K562 (cell line): Measurements from ENCODE around the gene DYSF. TPM values are rescaled to one million over a fixed set of nuclear protein-coding genes. Genes with fewer than 3 reads are reported as not detected.

Experiments used
- ATAC-seq: fragments of 200-7000 bp; cut with Tn5 transposase; 3 replicates; pipeline ENCODE4 v1.9.1; 2020; ENCODE audit warnings: moderate library complexity
- BruUV-seq: library from RNA; stranded (reverse); fragments of 400-500 nt; replicated peaks from 2 replicates; lab custom pipeline; 2021; lab: Mats Ljungman, UMichigan
- CTCF ChIA-PET: fragments of 300-600 bp; formaldehyde crosslinking; extraction: SDS; loops from one replicate; lab custom pipeline; 2021; ENCODE audit warnings: low intra/inter-chr PET ratio; lab: Yijun Ruan, JAX
- POLR2A ChIA-PET: fragments of 300-600, 350-650 bp; sonication (Branson Sonifier 250); formaldehyde crosslinking; extraction: SDS; loops from one replicate; lab custom pipeline; 2021; ENCODE audit warnings: antibody characterized with exemption, inconsistent platforms; lab: Yijun Ruan, JAX
- DNase-seq, 4 experiments: peaks; one replicate each; pipeline versions ENCODE4 v3.0.0 to v3.0.0-alpha.2; 2011 to 2018; ENCODE audit warnings: low spot score in 3 of 4, mixed read lengths in 3 of 4; ENCODE audit errors: extremely low read depth in 1 of 4
- FAIRE-seq: peaks from 2 replicates; lab custom pipeline; 2011; peaks lifted over from hg19 to GRCh38; lab: Jason Lieb, UNC
- H2AFZ ChIP-seq: 2 replicates; pipeline ENCODE4 v1.6.0; 2011; ENCODE audit warnings: low read depth, low read length, control low read depth, inconsistent platforms
- H3K27ac ChIP-seq: fragments of 200-600 bp; 3 replicates; pipeline ENCODE4 v1.8.0; 2011; ENCODE audit warnings: low read depth, mild to moderate bottlenecking, control low read depth, inconsistent platforms, low read length, moderate library complexity, mixed read lengths; ENCODE audit errors: extremely low read depth
- H3K27me3 ChIP-seq, 2 experiments: fragments of 300-600 bp in 1 of 2; 2 replicates in 1 of 2; 3 replicates in 1 of 2; pipeline versions ENCODE4 v1.6.0 to v1.8.0; 2011; ENCODE audit warnings: inconsistent platforms in 2 of 2, low read length in 2 of 2, mild to moderate bottlenecking in 1 of 2, mixed read lengths in 1 of 2, moderate library complexity in 1 of 2; ENCODE audit not compliant: control insufficient read depth in 2 of 2, insufficient read depth in 2 of 2
- H3K36me3 ChIP-seq: fragments of 300-600 bp; 3 replicates; pipeline ENCODE4 v1.8.0; 2011; ENCODE audit warnings: mild to moderate bottlenecking, low read length, inconsistent platforms; ENCODE audit not compliant: control insufficient read depth, insufficient read depth
- H3K4me1 ChIP-seq, 2 experiments: fragments of 200-600 bp in 1 of 2; replicated peaks in 1 of 2; 2 replicates in 1 of 2; 3 replicates in 1 of 2; pipeline versions ENCODE4 v1.5.1 to v1.8.0; 2011; ENCODE audit warnings: inconsistent platforms in 2 of 2, low read length in 2 of 2, mild to moderate bottlenecking in 1 of 2, mixed read lengths in 1 of 2, moderate library complexity in 1 of 2; ENCODE audit not compliant: control insufficient read depth in 2 of 2, insufficient read depth in 2 of 2
- H3K4me2 ChIP-seq: 2 replicates; pipeline ENCODE4 v1.6.1; 2011; ENCODE audit warnings: low read length, control low read depth, inconsistent platforms, mixed read lengths; ENCODE audit not compliant: insufficient read depth
- H3K4me3 ChIP-seq: fragments of 200-600 bp; sonication (generic), shearing (Covaris generic); 2 replicates; pipeline ENCODE4 v1.5.1; 2016; ENCODE audit warnings: control low read depth, inconsistent platforms
- H3K79me2 ChIP-seq: fragments of 200-600 bp; 3 replicates; pipeline ENCODE4 v1.8.0; 2011; ENCODE audit warnings: low read length, inconsistent platforms; ENCODE audit not compliant: control insufficient read depth, insufficient read depth
- H3K9ac ChIP-seq, 2 experiments: 2 replicates each; pipeline versions ENCODE4 v1.6.0 to v1.6.1; 2011; ENCODE audit warnings: low read depth in 2 of 2, low read length in 2 of 2, control low read depth in 1 of 2, inconsistent platforms in 1 of 2, mild to moderate bottlenecking in 1 of 2, mixed read lengths in 1 of 2; ENCODE audit not compliant: insufficient read depth in 1 of 2
- H3K9me1 ChIP-seq: one replicate; pipeline ENCODE4 v1.6.0; 2011; ENCODE audit warnings: inconsistent platforms, mild to moderate bottlenecking, low read length, moderate library complexity; ENCODE audit not compliant: control insufficient read depth, insufficient read depth
- H3K9me3 ChIP-seq: replicated peaks from 2 replicates; pipeline ENCODE4 v1.5.1; 2011; ENCODE audit warnings: low read depth, low read length, inconsistent platforms; ENCODE audit not compliant: control insufficient read depth, insufficient read depth
- H4K20me1 ChIP-seq: replicated peaks from 2 replicates; pipeline ENCODE4 v1.6.1; 2011; ENCODE audit warnings: low read length, inconsistent platforms, mixed read lengths; ENCODE audit not compliant: control insufficient read depth, insufficient read depth
- NBN ChIP-seq: fragments of 450-650 bp; IDR thresholded peaks from 2 replicates; pipeline ENCODE4 v1.6.1; 2016; ENCODE audit warnings: low read depth, mild to moderate bottlenecking
- PCBP2 ChIP-seq: fragments of 200-400 bp; formaldehyde crosslinking; IDR thresholded peaks from 2 replicates; pipeline ENCODE4 v1.6.1; 2018; ENCODE audit warnings: low read length, low read depth, mild to moderate bottlenecking, moderate library complexity; ENCODE audit not compliant: poor library complexity, severe bottlenecking
- PTTG1 ChIP-seq: fragments of 450-650 bp; IDR thresholded peaks from 2 replicates; pipeline ENCODE4 v1.6.1; 2016; ENCODE audit warnings: low read depth, mild to moderate bottlenecking, missing genetic modification characterization, missing compliant biosample characterization
- TARDBP ChIP-seq: fragments of 450-650 bp; IDR thresholded peaks from 2 replicates; pipeline ENCODE4 v1.6.1; 2016
- ZNF121 ChIP-seq: sonication (generic); formaldehyde crosslinking; conservative IDR thresholded peaks from 2 replicates; pipeline ENCODE4 v1.8.0; 2022; ENCODE audit warnings: missing genetic modification reagents
- ZNF174 ChIP-seq: fragments of 250-450 bp; sonication (Bioruptor Pico); IDR thresholded peaks from 2 replicates; pipeline ENCODE4 v1.4.0; 2020; ENCODE audit warnings: mild to moderate bottlenecking
- ZNF212 ChIP-seq: fragments of 450-650 bp; formaldehyde crosslinking; IDR thresholded peaks from 2 replicates; pipeline ENCODE4 v1.4.0; 2020; ENCODE audit warnings: mild to moderate bottlenecking
- ZNF282 ChIP-seq: sonication (generic); formaldehyde crosslinking; IDR thresholded peaks from 2 replicates; pipeline ENCODE4 v1.8.1; 2023; ENCODE audit warnings: missing genetic modification reagents
- WGBS: fragments of 100-300 bp; shearing (Covaris generic); methylation state at CpG from one replicate; pipeline ENCODE4 v1.1.6; 2016; ENCODE audit warnings: low coverage, mixed read lengths; ENCODE audit not compliant: insufficient coverage; ENCODE audit errors: missing lambda C conversion rate; 5-methylcytosine and 5-hydroxymethylcytosine counted together
- in situ Hi-C: fragments of 300-500 bp; cut with MboI; formaldehyde crosslinking; loops from 4 replicates; pipeline ENCODE4 v1.15.0; 2018; ENCODE audit warnings: inconsistent platforms, mixed read lengths
- intact Hi-C: fragments of 100-400 bp; cut with micrococcal nuclease; formaldehyde crosslinking; loops from 2 replicates; pipeline ENCODE4 v1.14.2; 2022
- polyA plus RNA-seq, 8 experiments: library from polyadenylated mRNA; depleted of rRNA in 4 of 8; stranded (reverse) in 5 of 8; unstranded in 3 of 8; fragments of >200 nt; fragmentation: Nextera tagmentation in 2 of 8; fragmentation: Illumina TruSeq in 1 of 8; extraction: Ambion mirVana in 2 of 8; extraction: Trizol in 1 of 8; gene quantifications; 2 replicates each; pipeline versions ENCODE4 v1.2.1 to v1.2.3, GENCODE V29; 2011 to 2014; ENCODE audit warnings: inconsistent platforms in 1 of 8, missing spikeins in 1 of 8
- total RNA-seq, 7 experiments: library from RNA; depleted of rRNA in 6 of 7; stranded (reverse); fragments of >200 nt in 6 of 7; fragmentation: Illumina TruSeq in 2 of 7; extraction: Trizol in 2 of 7; gene quantifications; 2 replicates each; pipeline versions ENCODE4 v1.2.1 to v1.2.3, GENCODE V29; 2011 to 2021; ENCODE audit warnings: low replicate concordance in 1 of 7
- TF ChIP-seq, protein P1 (sequence below): fragments of 450-650 bp; IDR thresholded peaks from 2 replicates; pipeline ENCODE4 v1.7.1; 2018; ENCODE audit warnings: mild to moderate bottlenecking, low read depth; ENCODE audit not compliant: partially characterized antibody
- TF ChIP-seq, protein P2 (sequence below): fragments of 250-450 bp; sonication (Bioruptor Pico); IDR thresholded peaks from 2 replicates; pipeline ENCODE4 v1.5.0; 2020; ENCODE audit warnings: mild to moderate bottlenecking, borderline replicate concordance
- TF ChIP-seq, protein P3 (sequence below): fragments of 250-450 bp; sonication (Bioruptor Pico); IDR thresholded peaks from 2 replicates; pipeline ENCODE4 v1.8.0; 2022; ENCODE audit warnings: moderate library complexity, mild to moderate bottlenecking, inconsistent platforms
- TF ChIP-seq, protein P4 (sequence below), 2 experiments: fragments of 200-800 bp in 1 of 2; sonication (Bioruptor generic) in 1 of 2; sonication (generic) in 1 of 2; formaldehyde crosslinking in 1 of 2; IDR thresholded peaks in 1 of 2; conservative IDR thresholded peaks in 1 of 2; 2 replicates each; pipeline versions ENCODE4 v1.5.0 to v1.6.1; 2016 to 2020; ENCODE audit warnings: missing compliant biosample characterization in 1 of 2, missing genetic modification characterization in 1 of 2, missing genetic modification reagents in 1 of 2

Gene DYSF
- total and polyA plus RNA-seq, 9 of the 15 experiments (the other 6 are each of a cell fraction or from before 2014, with no cell fraction given), result 0.01 to 0.80 (median 0.29) TPM

DNA sequence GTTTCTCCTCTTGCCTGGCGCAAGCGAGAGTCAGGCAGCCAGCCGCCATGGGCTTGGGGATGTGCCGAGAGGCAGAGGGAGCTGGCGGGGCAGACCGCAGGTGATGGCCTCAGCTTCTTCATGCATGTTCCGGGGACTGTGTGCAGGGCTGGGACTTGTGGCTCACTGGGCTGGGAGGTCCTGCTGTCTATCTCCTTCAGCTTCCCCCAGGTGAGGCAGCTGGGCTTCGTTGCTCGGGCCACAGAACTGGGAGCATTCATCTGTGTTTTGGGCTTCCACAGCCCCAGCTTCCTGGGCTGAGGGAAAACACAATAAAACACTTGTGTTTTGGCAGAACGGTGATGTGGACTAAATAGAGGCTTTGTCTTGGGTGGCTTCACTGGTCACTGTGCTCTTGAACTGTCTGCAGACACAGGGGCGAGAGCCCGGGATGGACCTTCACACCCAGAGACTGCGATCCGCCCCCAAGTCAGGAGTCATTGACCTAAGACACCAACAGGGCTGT is 93.5 kb downstream of the DYSF start (continued):
- TF ChIP-seq, protein P1, sequence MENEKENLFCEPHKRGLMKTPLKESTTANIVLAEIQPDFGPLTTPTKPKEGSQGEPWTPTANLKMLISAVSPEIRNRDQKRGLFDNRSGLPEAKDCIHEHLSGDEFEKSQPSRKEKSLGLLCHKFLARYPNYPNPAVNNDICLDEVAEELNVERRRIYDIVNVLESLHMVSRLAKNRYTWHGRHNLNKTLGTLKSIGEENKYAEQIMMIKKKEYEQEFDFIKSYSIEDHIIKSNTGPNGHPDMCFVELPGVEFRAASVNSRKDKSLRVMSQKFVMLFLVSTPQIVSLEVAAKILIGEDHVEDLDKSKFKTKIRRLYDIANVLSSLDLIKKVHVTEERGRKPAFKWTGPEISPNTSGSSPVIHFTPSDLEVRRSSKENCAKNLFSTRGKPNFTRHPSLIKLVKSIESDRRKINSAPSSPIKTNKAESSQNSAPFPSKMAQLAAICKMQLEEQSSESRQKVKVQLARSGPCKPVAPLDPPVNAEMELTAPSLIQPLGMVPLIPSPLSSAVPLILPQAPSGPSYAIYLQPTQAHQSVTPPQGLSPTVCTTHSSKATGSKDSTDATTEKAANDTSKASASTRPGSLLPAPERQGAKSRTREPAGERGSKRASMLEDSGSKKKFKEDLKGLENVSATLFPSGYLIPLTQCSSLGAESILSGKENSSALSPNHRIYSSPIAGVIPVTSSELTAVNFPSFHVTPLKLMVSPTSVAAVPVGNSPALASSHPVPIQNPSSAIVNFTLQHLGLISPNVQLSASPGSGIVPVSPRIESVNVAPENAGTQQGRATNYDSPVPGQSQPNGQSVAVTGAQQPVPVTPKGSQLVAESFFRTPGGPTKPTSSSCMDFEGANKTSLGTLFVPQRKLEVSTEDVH, result no peak
- no peak for TF ChIP-seq ZNF121 (CRISPR knock-in tag)

DNA sequence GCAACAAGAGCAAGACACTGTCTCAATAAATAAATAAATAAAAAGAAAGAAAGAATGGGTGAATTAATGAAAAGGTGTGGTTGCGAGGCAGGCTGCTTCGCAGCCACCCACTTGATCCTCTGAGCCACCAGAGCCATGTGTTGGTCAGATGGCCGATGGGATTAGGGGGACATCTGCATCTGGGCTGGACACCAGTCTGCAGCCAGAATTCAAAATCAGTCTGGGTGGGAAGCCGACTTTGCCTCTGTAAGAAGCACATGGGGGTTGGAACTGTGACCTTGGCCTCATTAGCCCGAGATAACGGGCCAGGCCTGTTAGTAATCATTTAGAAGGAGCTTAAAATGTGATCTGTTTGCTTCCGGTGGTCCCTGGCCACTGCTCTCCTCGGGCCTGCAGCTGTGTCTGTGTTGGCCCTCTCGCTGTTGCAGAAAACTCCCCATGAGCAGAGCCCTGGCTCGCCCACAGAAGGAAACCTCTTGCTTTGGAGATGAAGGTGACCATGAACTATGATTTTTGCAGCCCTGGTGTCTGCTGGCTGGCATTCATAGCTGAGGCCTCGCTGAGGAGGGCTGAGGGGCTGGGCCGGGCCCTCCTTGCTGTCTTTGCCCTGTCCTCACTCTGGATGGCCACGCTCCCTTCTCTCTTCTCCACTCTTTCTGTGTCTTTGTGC is 94.4 kb downstream of the DYSF start:
- WGBS, result 10% methylated on average over 12 of the region's 13 CpGs
- ChIA-PET CTCF (interaction anchor here (1.7 to 1.8 kb wide), 3 partner anchors 252 to 603 kb away, joined by 4 to 8 read pairs (median 6); no protein-coding TSS in a partner anchor), POLR2A (no interaction called here)
- no peaks in the 10 kb centered on the region for H3K79me2 ChIP-seq
- H3K27me3 ChIP-seq, result peaks cover 7 to 30% of the 10 kb centered on the region in 2 experiments; a peak in 4 of 5 replicates
- no peak overlapping the region for H3K4me3 ChIP-seq
- ATAC-seq (no peak), DNase-seq (no peak), FAIRE-seq (no peak)
- no peaks in the 10 kb centered on the region for H3K36me3 ChIP-seq
- H3K9me1 ChIP-seq, result no peaks in the 10 kb centered on the region
- no peaks in the 10 kb centered on the region for H3K9me3 ChIP-seq
- no peaks in the 10 kb centered on the region for H4K20me1 ChIP-seq
- in situ Hi-C loops (loop anchor here (5.0 to 25.0 kb wide), 2 partner anchors 1040 to 1195 kb away; no protein-coding TSS in a partner anchor), intact Hi-C loops (loop anchor here (5.0 to 10.0 kb wide), 6 partner anchors 60 to 1197 kb away; no protein-coding TSS in a partner anchor)
- BruUV-seq, result no TSS peak
- H3K9ac ChIP-seq, result no peak overlapping the region
- no peak overlapping the region for H2AFZ ChIP-seq
- H3K27ac ChIP-seq, result no peak overlapping the region
- no peak overlapping the region for H3K4me2 ChIP-seq
- 0 out of 5 replicates have a peak, but pooled peaks cover 0 to 3% of the 10 kb centered on the region in 2 experiments for H3K4me1 ChIP-seq
- TF ChIP-seq TARDBP (no peak), NBN (no peak), PTTG1 (no peak), PCBP2 (no peak), ZNF174 (no peak), ZNF282 (CRISPR knock-in tag) (no peak), ZNF212 (CRISPR knock-in tag) (no peak)
- TF ChIP-seq, protein P2, sequence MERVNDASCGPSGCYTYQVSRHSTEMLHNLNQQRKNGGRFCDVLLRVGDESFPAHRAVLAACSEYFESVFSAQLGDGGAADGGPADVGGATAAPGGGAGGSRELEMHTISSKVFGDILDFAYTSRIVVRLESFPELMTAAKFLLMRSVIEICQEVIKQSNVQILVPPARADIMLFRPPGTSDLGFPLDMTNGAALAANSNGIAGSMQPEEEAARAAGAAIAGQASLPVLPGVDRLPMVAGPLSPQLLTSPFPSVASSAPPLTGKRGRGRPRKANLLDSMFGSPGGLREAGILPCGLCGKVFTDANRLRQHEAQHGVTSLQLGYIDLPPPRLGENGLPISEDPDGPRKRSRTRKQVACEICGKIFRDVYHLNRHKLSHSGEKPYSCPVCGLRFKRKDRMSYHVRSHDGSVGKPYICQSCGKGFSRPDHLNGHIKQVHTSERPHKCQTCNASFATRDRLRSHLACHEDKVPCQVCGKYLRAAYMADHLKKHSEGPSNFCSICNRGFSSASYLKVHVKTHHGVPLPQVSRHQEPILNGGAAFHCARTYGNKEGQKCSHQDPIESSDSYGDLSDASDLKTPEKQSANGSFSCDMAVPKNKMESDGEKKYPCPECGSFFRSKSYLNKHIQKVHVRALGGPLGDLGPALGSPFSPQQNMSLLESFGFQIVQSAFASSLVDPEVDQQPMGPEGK (CRISPR knock-in tag), result no peak
- TF ChIP-seq, protein P3, sequence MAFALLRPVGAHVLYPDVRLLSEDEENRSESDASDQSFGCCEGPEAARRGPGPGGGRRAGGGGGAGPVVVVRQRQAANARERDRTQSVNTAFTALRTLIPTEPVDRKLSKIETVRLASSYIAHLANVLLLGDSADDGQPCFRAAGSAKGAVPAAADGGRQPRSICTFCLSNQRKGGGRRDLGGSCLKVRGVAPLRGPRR (CRISPR knock-in tag), result no peak
- TF ChIP-seq, protein P4, sequence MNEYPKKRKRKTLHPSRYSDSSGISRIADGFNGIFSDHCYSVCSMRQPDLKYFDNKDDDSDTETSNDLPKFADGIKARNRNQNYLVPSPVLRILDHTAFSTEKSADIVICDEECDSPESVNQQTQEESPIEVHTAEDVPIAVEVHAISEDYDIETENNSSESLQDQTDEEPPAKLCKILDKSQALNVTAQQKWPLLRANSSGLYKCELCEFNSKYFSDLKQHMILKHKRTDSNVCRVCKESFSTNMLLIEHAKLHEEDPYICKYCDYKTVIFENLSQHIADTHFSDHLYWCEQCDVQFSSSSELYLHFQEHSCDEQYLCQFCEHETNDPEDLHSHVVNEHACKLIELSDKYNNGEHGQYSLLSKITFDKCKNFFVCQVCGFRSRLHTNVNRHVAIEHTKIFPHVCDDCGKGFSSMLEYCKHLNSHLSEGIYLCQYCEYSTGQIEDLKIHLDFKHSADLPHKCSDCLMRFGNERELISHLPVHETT (CRISPR knock-in tag; conservative IDR thresholded peaks at IDR 0.05 in 1 of 2, IDR thresholded peaks at IDR 0.05 in 1 of 2), result no peak
